Lower lobe of right lung (tissue), 2 donors: ENCODE results near the gene STPG4. TPM values are rescaled to one million over a fixed set of nuclear protein-coding genes. Genes with fewer than 3 reads are reported as not detected.

Source experiments
- ATAC-seq, 2 donors: fragments of 200-7000 bp; cut with Tn5 transposase; one replicate each; pipeline ENCODE4 v1.9.1; 2020 to 2022; ENCODE audit warnings: mild to moderate bottlenecking in 2 of 2, moderate library complexity in 2 of 2
- DNase-seq: peaks from one replicate; pipeline ENCODE4 v3.0.0-alpha.2; 2020
- H3K27ac ChIP-seq: fragments of 200-600 bp; one replicate; pipeline ENCODE4 v1.8.0; 2022
- H3K27me3 ChIP-seq: fragments of 200-600 bp; one replicate; pipeline ENCODE4 v1.8.0; 2022; ENCODE audit warnings: low read depth
- H3K36me3 ChIP-seq: fragments of 200-600 bp; one replicate; pipeline ENCODE4 v1.8.0; 2022; ENCODE audit warnings: mild to moderate bottlenecking
- H3K4me1 ChIP-seq: fragments of 200-600 bp; one replicate; pipeline ENCODE4 v1.8.0; 2022
- H3K4me3 ChIP-seq: fragments of 200-600 bp; one replicate; pipeline ENCODE4 v1.8.0; 2022; ENCODE audit warnings: mild to moderate bottlenecking
- H3K9me3 ChIP-seq: fragments of 200-600 bp; one replicate; pipeline ENCODE4 v1.8.0; 2022
- intact Hi-C: fragments of 100-400 bp; cut with DNase I; formaldehyde crosslinking; loops from one replicate; pipeline ENCODE4 v1.11.0; 2022
- long read RNA-seq: library from polyadenylated mRNA; unstranded; transcript quantifications from one replicate; pipeline ENCODE4 v2.0.0, GENCODE V29; 2021
- total RNA-seq: library from RNA; stranded (reverse); fragmentation: NEBNext Ultra II Directional; extraction: Animal tissue kit (Norgen Biotek cat#: 25700); gene quantifications from one replicate; pipeline ENCODE4 v1.2.1, GENCODE V29; 2021
- TF ChIP-seq, protein P1 (sequence below): fragments of 200-600 bp; IDR thresholded peaks from one replicate; pipeline ENCODE4 v1.8.0; 2022; ENCODE audit warnings: antibody characterized with exemption, mild to moderate bottlenecking
- donor health status: DM: no; HTN: yes; CAD: no; lungs with severe emphysema.

Gene STPG4, protein sequence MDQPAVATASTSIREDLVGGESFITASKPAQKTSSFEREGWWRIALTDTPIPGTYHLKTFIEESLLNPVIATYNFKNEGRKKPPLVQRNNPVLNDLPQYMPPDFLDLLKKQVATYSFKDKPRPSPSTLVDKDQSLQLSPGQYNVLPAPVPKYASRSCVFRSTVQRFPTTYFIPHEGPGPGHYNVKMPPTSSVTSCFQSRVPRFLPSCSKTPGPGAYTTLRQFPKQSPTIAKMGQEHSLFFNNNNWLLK
- total RNA-seq, result 0.77 TPM
- long read RNA-seq, partial matches to known transcripts, result 0 of 20 reads
- long read RNA-seq, other reads (novel, unspliced or antisense), result 20 of 20 reads

DNA sequence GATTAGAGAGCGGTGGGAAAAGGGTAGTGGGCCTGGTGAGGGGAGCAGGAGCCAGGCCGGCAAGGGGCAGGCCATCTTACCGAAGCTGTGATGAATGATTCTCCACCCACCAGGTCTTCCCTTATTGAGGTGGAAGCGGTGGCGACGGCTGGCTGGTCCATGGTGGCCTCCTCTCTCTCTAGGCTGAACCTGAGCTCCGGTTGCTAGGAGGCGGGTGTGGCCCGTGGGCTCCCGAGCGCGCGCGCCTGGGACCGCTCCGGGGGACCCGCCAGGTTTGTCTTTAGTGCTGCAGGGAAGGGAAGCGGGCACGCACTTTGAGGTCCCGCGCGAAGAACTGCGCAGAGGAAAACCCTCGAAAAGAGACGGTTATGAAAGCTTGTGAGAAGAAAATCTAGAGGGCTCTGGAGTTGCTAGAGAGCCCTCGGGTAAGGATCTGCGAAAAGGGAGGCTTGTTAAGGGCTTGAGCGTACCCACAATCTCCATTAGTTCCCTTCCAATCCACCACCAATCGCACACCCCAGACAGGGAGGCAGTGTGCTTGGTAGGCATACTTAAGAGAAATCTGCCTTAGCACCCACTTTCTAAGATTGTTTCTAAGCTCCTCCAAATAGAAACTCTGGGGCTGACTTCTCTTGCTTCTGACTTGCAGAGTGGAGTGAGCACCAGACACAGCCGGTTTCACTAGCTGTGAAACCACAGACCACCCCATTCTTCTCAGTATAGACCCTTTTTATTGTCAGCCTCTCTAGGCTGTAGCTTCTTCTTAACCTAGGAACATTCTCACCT lies at the start of gene STPG4:
Gene STPG4 (minus strand): TSS at position 218 of the 786 bp plus-strand sequence. CDS start 57 bp downstream, at position 161.
- no peak for DNase-seq
- intact Hi-C loops, result no loop called here
- no peaks in the 10 kb centered on the region for H3K4me1 ChIP-seq
- H3K4me3 ChIP-seq, result no peak within 1 kb of the TSS
- peaks cover 54% of the 10 kb centered on the region for H3K36me3 ChIP-seq
- H3K27me3 ChIP-seq, result no peaks in the 10 kb centered on the region
- TF ChIP-seq, protein P1, sequence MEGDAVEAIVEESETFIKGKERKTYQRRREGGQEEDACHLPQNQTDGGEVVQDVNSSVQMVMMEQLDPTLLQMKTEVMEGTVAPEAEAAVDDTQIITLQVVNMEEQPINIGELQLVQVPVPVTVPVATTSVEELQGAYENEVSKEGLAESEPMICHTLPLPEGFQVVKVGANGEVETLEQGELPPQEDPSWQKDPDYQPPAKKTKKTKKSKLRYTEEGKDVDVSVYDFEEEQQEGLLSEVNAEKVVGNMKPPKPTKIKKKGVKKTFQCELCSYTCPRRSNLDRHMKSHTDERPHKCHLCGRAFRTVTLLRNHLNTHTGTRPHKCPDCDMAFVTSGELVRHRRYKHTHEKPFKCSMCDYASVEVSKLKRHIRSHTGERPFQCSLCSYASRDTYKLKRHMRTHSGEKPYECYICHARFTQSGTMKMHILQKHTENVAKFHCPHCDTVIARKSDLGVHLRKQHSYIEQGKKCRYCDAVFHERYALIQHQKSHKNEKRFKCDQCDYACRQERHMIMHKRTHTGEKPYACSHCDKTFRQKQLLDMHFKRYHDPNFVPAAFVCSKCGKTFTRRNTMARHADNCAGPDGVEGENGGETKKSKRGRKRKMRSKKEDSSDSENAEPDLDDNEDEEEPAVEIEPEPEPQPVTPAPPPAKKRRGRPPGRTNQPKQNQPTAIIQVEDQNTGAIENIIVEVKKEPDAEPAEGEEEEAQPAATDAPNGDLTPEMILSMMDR, result no peak
- H3K9me3 ChIP-seq, result no peaks in the 10 kb centered on the region
- ATAC-seq, result peak in 1 of 2 donors; percentile 37
- H3K27ac ChIP-seq, result no peak within 1 kb of the TSS

DNA sequence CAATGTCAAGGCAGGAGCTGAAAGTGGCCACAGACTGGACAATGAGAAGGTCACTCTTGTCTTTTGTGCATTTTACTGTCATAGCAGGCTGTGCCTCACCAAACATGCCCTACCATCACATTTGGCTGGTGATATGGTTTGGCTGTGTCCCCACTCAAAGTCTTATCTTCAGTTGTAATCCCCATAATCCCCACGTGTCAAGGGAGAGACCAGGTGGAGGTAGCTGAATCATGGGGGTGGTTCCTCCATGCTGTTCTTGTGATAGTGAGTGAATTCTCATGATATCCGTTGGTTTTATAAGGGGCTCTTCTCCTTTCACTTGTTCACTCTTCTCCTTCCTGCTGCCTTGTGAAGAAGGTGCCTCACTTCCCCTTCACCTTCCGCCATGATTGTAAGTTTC lies 49.6 kb upstream of the STPG4 start:
- DNase-seq (no peak), ATAC-seq (no peak)
- Histone ChIP-seq H3K4me3 (no peak overlapping the region), H3K36me3 (no peaks in the 10 kb centered on the region), H3K27me3 (no peaks in the 10 kb centered on the region), H3K4me1 (peaks cover 9% of the 10 kb centered on the region), H3K9me3 (no peaks in the 10 kb centered on the region), H3K27ac (no peak overlapping the region)
- intact Hi-C loops, result no loop called here
- TF ChIP-seq, protein P1, result no peak

DNA sequence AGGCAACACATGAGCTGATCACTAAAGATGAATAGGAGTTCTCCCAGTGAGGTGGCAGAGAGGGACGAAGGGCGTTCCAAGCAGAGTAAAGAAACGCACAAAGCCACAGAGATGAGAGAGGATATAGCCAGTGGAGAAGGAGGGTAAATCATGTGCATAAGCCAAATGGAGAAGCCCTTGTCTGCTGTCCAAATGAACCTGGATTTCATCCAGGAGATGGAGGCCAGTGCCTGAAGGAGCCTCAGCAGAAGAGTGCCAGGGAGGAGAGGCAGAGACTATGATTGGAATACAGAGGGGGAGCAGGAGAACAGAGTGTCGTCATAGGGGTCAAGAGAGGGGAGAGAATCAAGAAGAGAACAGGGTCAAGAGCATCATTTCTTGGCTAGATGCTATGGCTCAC lies 48.9 kb upstream of the STPG4 start:
- no peaks in the 10 kb centered on the region for H3K27me3 ChIP-seq
- H3K27ac ChIP-seq, result no peak overlapping the region
- no peak for ATAC-seq
- TF ChIP-seq, protein P1, result no peak
- H3K4me3 ChIP-seq, result no peak overlapping the region
- peaks cover 9% of the 10 kb centered on the region for H3K4me1 ChIP-seq
- no peaks in the 10 kb centered on the region for H3K9me3 ChIP-seq
- intact Hi-C loops, result no loop called here
- H3K36me3 ChIP-seq, result no peaks in the 10 kb centered on the region
- DNase-seq, result no peak

DNA sequence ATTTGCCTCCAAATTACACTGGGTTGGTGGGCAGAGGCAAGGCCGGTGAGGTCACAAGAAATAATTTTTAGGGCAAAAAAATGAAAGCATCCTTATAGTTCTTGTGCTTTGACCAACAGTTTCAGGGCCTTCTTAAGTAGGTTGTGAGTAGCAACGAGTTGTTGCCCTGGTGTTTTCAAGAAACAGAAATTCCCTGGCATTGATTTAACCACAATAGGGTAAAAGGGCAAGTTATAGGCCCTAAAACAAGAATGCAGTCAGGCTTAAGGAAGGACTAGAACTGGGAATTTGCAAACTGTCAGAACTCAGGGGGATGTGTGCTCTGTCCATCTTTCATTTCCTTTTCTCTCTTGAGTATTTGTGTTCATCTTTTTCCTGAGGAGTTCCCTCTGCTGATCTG lies 46.1 kb upstream of the STPG4 start:
- ATAC-seq (no peak), DNase-seq (no peak)
- peaks cover 9% of the 10 kb centered on the region for H3K4me1 ChIP-seq
- no peaks in the 10 kb centered on the region for H3K36me3 ChIP-seq
- TF ChIP-seq, protein P1, result no peak
- no peak overlapping the region for H3K27ac ChIP-seq
- H3K4me3 ChIP-seq, result no peak overlapping the region
- intact Hi-C loops, result no loop called here
- no peaks in the 10 kb centered on the region for H3K27me3 ChIP-seq
- no peaks in the 10 kb centered on the region for H3K9me3 ChIP-seq

DNA sequence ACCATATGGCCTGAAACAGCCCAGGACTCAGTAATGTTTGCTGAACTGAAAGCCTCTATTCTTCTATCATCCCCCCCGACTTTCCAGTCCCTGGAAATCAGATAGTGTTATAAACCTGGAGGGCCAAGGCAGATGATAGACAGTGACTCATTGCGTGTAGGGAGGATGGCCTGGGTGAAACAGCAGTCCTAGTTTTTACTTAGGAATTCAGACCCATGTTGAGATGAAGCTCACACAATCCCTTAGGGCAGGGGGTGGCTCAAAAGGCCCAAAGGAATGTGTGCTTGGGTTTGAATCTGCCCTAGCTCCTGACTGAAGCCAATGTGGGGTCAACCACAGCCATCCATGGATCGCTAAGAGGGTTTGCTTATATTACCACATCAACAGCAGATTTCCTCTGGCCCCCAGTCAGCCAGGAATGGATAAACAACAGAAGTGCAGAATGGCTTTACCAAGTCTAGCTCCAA lies 43.9 kb upstream of the STPG4 start:
- H3K27me3 ChIP-seq, result no peaks in the 10 kb centered on the region
- no peaks in the 10 kb centered on the region for H3K4me1 ChIP-seq
- H3K36me3 ChIP-seq, result no peaks in the 10 kb centered on the region
- DNase-seq (no peak), ATAC-seq (no peak)
- H3K9me3 ChIP-seq, result no peaks in the 10 kb centered on the region
- H3K27ac ChIP-seq, result no peak overlapping the region
- H3K4me3 ChIP-seq, result no peak overlapping the region
- intact Hi-C loops, result no loop called here
- TF ChIP-seq, protein P1, result no peak
